Heart left ventricle (tissue), 13 donors: ENCODE results near the gene MICALL2.

ENCODE experiments used
- CTCF ChIP-seq, 12 donors: fragments of 200-600 bp; sonication (generic) in 4 of 12; IDR thresholded peaks; one replicate each; pipeline versions ENCODE4 v1.5.0 to v1.8.0; 2018 to 2022; ENCODE audit warnings: antibody characterized with exemption in 12 of 12, mild to moderate bottlenecking in 5 of 12
- POLR2A ChIP-seq, 2 donors: fragments of 450-650 bp; IDR thresholded peaks; one replicate each; pipeline ENCODE4 v1.6.1; 2017; ENCODE audit warnings: antibody characterized with exemption in 2 of 2, mild to moderate bottlenecking in 2 of 2, moderate library complexity in 2 of 2
- donor health status: ischemic (EF 13 %, LVEDD 7.1; RV severe dilation, severe dysfunction).
- donor health status: DM: no; HTN: yes; CAD: no.
- donor health status: DM: no; HTN: no; CAD: no.
- donor health status: ischemic (EF 25% LVEDD 6.9; RV normal size, moderate dysfunction).
- donor health status: ischemic (EF 25% LVEDD 5.7; RV mildly dilated, moderate dysfunction).
- donor health status: ischemic (EF 35%, LVEDD 5.7; RV mildly dilated, moderate dysfunction).
- donor health status: nonischemic (EF 11% LVEDD 7.7; RV severe dilation, severe dysfunction).
- donor health status: DM: yes; HTN: yes; CAD: no.
- donor health status: PGD.
- donor health status: ischemic (EF 29% LVEDD 5.4; RV normal size, mild dysfunction).
- donor health status: nonischemic (EF 23%, LVEDD 6.1; RV moderate dilation, normal function).

GRCh38 chr7:1455241-1455939, 3.9 kb downstream of the MICALL2 start:
- TF ChIP-seq CTCF (IDR thresholded peaks at IDR 0.05) (no peak), POLR2A (IDR thresholded peaks at IDR 0.05) (no peak)
